NCI-H1436 (cell line): ENCODE data around the gene SLIT3.

Experiments
- DNase-seq: peaks from one replicate; lab custom pipeline; 2025; lab: John Stamatoyannopoulos, UW

The SLIT3 gene

DNA sequence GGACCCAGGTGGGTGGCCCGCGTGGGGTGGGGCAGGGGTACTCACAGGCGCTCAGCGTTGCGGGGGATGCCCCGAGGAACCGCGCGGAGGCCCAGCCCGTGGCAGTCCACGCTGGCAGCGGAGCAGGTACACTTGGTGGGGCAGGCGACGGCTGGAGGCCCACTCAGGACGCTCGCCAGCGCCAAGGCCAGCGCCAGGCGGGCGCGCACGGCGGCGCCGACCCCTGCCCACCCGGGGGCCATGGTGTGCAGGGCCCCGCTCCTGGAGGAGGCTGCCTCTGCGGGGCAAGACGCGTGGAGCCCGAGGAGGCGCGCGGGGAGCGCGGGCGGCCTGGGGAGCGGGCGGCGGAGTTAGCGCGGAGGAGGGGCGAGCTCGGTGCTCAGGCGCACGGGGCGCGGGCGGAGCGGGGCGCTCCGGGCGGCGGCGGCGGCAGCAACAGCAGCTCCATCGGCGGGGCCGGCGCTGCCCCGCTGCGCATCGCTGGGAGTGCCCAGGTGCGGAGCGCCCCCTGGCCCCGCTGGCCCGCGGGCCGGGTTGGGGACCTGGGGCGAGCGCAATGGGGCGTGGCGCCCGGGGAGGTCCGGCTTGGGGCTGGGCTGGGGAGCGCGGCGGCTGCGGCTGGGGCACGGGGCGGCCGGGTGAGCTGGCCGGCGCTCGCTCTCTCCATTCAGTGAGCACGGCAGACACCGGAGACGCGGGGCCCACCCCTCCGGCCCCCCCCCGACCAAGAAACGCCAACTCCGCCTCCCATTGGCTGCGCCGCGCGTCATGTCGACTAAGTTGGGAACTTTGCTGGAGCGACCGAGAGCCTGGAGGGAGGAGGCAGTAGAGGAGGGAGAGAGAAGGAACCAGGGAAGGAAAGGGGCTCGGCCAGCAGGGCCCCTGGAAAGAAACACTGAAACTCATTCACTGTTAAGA is at the start of gene SLIT3:
TSS of gene SLIT3 (minus strand) at position 672 of the 918 bp plus-strand sequence. CDS start at position 242, 430 bp downstream.
- DNase-seq, result no peak

DNA sequence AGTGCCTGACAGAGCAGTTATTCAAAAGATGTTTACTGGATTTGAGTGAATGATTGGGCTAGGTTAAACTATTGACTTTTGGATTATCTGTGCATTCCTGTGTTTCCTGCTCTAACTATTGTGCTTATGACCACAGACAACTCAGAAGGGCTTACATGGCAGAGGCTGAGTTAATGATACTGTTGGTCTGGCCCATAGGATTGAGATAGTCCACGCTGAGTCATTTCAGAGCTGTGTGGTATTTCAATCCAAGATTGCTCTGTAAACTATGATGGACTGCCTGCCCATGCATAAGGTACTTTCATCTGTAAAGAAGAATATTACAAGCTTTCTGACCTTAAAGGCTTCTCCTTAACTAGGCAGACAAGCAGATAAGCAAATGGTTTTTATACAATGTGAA is 49.1 kb upstream of the SLIT3 start:
- no peak for DNase-seq

DNA sequence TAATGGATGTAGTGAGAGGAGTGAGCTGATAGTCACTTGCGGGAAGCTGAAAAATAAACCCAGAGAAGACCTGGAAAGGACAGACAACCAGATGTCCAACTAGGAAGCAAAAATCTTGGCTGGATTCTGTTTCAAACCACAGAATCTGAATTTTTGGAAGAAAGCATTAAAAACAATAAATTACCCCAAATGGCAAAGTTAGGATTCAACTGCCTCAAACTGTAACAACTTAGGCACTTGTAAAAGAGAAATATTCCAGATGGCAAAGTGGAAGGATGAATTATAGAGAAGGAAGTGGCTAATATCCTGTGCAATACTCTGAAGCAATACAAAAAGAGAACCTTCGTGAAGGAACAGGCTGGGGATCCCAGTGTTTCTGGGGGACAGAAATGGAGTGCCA is 46.8 kb upstream of the SLIT3 start:
- no peak for DNase-seq

DNA sequence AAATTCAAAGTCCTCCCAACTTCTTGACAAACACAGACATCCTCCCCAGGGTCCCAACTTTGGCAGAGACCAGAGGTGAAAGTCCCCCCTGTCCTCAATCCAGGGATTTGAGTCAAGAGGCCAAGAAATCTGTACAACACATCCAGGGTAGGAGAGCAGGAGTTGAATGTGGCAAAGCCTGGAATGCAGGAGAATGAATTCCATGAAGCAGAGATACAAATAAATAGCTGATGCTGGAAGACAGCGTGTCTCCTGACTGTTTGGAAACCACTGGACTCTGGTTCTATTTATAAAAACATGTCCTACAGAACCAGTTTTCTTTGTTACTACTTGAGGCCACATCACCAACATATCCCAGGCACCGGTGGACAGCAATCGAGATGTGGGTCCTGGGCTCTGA is 43.7 kb upstream of the SLIT3 start:
- DNase-seq, result no peak

DNA sequence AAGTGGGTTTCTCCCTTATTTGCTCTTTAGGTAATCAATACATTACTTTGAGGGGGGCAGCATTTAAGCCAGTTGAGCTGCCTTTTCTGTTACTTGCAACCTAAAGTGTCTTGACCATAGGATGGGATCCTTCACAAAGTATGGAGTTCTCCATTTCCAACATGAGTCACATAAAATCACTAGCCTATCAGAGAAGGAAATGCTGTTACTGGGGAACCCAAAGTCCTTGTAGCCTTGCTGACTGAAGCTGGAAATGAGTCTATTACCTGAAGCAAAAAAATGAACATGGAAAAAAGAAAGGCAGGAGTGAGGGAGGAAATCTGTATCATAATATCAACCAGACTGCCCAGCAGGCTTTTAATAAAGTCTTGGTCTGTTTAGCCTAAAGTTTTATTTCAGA is 42.8 kb upstream of the SLIT3 start:
- DNase-seq, result no peak

DNA sequence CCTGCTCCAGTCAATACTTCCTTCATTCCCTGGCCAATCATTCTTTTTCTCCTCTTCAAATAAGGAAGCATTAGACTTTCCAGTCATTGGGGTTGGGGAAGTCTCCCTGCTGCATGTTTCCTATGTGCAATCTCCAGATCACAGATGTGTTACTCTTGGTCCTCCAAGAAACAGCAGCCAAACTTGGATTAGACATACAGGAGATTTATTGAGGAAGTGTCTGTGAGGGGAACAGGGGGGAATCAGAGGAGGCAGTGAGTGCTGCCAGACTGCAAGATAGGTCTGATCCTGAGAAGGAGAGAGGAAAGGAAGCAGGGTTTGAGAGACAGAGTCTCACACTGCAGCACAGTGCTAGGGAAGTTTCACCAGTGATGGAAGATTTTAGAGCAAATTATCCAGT is 40.6 kb upstream of the SLIT3 start:
- DNase-seq, result no peak

DNA sequence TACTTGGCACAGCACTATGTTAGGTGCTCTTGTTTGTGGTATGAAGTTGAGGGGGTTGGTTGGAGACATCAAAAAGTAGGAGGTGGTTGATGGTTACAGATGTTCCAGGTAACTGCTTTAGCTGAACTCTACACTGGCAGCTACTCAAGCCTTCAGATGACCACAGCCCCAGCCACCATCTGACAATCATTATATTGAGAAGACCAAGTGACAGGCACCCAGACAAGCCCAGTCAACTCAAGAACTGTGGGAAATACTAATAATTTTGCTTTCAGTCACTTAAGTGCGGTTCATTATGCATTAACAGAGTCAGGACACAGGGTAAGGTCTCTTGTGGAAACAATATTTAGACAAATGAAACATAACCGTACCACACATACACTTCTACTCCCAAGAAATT is 38.9 kb upstream of the SLIT3 start:
- DNase-seq, result no peak

DNA sequence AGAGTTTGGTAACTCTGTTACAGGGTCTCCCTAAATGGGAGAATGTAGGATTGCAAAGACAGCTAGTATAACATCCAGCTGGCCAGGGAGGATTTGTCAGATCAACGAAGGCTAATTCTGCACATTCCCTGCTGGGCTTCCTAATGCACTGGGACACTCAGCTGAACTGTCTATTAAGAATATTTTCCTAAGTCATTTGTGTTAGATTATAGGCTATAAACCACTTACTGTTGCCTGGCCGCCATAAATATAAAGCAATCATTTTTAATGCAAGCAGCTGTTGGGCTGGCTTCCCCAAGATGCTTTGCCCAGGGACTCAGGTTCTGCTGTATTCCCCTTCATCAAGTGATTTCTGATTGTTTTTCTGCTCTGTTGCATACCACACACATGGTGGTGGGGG is 35.3 kb upstream of the SLIT3 start:
- no peak for DNase-seq

DNA sequence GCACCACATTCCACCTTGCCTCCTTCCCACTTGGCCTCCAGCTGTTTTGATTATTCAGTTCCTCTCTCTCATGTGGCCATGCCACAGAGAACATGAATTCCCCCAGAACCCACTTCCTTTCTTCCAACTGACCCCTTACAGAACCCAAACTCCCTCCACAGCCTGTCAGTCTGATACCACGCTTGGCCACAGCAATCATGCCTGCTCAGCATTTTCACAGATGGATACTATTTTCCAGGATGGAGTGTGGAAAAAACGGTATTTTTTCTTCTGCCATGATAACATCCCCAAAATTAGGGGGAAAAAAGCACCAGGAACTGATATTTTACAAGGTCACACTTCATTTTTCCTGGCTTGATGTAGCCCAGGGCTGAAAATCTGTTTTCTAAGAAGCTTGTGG is 34.9 kb upstream of the SLIT3 start:
- DNase-seq, result no peak

DNA sequence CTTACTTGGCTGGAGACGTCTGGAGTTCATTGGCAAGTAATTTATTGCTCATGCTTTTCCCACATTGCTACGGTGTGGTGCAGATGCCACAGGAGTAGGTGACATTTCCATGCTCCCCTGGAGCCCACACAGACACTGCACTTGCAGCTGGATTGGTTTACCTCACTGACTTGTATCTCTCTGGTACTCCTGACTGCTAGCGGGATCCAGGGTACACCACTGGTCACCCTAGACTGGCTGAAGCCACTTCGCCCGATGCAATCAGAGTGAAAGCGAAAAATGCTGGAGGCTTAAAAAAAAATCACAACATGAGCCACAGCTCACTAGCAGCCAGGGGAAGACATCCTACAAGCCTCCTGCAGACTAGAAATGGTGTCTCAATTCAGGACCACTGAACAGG is 32.6 kb upstream of the SLIT3 start:
- no peak for DNase-seq

DNA sequence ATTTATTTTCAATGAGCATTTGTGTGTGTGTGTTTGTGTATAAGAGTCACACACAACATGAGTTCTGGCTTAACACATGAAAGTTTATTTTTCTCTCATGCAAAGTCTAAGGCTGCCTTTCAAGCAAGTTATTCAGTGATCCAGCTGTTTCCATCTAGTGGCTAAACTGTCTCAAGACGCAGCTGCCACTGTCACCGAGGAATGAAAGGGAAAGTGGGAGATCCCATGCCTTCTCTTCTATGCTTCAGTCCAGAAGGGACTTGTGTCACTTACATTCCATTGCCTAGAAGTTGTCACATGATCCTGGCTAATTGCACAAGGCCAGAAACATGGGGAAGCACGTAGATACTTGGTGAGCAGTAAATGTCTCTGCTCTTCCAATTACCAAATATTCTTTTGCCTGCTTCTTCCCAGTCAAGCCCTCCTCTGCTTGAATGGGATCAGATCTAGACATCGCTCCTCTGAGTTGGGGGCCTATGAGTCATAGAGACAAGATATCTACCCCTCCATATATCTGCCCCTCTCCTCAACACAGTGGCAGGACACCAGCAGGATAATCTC is 30.4 kb upstream of the SLIT3 start:
- DNase-seq, result no peak

DNA sequence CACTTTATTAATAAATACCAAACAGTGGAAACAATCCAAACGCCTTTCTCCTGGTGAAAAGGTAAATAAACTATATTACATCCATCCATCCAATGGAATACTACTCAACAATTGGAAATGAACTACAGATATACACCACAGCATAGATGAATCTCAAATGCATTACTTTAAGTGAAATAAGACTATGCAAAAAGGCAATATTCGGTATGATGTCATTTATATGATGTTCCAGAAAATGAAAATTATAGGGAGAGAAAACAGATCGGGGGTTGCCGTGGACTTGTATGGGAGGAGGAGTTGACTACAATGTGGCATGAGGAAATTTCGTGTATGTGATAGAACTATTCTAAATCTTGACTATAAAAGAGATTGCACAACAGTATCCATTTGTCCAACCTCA is 27.5 kb upstream of the SLIT3 start:
- DNase-seq, result no peak

DNA sequence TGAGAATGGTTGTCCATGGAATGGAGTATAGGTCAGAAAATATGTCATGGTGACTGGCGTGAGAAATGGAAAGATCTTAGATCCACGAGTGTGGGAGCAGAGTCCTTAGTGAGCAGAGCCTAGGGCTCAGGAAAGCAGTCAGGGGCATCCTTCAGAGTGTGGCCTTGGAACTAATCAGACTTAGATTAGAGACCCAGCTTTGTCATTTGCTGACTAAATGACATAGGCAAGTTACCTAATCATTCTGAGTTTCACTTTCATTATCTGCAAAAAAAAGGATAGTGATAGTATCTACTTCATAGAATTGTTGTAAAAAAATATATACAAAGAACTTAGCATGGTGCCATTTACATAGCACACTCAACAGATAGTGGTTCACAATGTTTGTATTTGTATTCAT is 24.3 kb upstream of the SLIT3 start:
- DNase-seq, result no peak

DNA sequence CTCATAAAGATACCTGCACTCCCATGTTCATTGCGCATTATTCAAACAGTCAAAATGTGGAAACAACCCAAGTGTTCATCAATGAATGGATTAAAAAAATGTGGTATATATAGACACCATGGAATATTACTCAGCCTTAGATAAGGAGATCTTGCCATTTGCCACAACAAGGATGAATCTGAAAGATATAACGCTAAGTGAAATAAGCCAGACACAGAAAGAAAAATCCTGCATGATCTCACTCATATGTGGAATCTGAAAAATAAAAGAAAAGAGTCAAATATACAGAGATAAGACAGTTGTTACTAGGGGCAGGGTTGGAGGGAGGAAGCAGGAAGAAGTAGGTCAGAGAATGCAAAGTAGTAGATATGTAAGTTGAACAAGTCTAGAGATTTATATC is 17.6 kb upstream of the SLIT3 start:
- DNase-seq, result no peak

DNA sequence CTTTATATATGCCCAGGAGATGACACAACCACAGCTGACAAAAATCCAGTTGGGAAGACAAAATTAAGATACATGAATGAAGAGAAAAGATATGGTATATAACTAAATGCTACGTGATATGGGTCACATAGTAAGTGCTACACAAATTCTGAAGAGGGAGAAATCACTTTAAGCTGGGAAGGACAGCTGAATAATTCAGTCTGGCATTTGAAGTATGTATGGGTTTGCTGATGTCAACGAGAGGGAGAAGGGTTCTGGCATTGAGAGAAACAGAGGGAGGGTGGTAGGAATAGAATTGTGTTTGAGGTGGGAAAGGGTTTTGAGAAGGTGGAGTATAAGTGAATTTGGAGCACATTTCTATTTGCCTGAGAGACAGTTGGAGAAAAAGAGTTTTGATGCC is 6.7 kb upstream of the SLIT3 start:
- DNase-seq, result no peak

DNA sequence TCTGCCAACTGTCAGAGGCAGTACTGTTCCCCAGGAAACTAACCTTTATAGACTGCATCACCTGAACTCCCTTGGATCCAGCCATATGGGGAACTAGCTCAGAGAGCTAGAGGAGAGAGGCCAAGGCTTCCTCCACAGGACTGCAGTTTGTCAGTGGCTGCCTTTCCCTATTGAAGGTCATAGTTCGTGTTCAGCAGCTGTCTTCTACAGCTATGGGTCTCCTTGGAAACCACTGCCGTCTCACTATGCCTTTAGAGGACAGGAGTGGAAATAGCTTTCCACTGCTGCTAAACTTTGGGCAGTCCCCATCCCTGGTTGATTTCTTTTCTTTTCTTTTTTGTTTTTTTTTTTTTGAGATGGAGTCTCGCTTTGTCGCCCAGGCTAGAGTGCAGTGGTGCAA is 4.4 kb upstream of the SLIT3 start:
- no peak for DNase-seq

DNA sequence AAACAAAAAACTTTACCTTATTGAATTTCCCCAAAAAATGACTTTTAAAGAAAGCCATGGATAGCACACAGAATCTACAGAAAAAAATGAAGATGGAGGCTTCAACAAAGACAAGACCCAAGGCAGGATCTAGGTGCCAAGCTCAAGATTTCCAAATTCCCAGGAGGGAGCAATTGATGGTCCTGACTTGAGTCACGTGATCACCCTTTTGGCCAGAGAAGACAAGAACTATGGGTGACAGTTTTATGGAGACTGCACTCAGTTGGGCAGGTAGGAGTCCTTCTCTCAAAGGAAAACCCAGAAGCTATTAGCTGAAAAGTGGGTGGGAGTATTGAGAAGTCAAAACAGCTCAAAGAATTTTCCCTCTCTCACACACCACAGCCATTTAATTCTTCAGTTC is 3.2 kb upstream of the SLIT3 start:
- no peak for DNase-seq

DNA sequence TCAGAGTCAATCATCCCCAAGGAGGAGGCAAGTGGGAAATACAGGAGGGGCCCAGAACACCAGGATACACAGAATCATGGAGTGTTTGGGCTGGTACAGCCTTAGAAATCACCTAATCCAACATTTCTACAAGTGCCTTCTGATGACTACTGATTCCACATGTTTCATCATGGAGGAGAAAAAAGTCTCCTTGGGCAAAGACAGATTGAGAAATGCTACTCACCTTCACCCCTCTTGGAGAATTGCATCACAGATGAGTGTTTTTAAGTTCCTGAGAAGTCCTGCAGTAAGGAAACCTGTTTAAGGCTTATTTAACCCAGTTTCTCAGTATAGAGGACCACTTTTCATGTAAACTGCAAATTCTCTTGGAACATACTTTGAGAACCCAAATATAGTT is 2.2 kb upstream of the SLIT3 start:
- no peak for DNase-seq

DNA sequence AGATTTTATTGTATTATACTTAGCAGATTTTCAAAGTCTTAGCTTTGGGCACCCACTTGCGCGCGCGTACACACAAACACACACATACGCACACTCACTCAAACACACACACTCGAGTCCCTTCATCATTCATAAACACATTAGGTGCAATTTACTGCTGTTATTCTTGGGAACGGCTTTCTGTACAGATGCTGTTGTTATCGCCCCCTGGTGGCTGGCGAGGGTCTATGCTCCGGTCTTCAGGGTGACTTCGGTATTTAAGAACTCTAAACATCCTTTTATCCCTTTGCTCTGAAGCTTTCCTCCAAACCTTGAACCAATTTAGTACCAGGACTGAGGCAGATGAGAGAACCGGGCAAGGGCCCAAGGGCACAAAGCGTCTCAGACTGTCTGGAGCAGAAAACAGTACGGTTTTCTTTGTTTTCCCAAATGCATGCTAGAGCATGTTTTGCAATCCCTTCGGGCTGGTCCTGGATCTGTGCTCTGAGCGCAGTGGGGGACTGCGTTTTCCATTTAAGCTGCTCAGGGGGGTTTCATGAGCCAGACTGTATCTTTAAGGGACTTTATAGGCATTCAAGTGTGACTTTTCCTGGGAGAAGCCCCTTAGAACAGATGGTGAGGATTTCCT is 1.7 kb upstream of the SLIT3 start:
- no peak for DNase-seq

DNA sequence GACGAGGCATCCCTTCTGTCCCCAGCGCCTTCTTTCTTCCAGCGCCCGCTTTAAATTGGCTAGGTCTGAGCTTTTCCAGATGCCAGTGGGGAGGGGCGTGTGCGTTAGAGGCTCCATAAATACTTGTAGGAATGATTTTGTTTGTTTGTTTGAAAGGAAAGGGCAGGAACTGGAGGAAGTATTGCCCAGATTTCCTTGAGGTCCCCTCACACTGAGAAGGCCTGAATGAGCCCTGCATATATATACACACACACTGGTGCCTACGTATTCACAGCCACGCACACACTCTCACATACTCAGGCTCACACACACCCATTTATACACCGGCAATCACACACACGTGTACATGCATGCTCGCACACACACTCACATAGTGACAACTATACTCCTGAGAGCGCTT is 1.0 kb upstream of the SLIT3 start:
- DNase-seq, result no peak

DNA sequence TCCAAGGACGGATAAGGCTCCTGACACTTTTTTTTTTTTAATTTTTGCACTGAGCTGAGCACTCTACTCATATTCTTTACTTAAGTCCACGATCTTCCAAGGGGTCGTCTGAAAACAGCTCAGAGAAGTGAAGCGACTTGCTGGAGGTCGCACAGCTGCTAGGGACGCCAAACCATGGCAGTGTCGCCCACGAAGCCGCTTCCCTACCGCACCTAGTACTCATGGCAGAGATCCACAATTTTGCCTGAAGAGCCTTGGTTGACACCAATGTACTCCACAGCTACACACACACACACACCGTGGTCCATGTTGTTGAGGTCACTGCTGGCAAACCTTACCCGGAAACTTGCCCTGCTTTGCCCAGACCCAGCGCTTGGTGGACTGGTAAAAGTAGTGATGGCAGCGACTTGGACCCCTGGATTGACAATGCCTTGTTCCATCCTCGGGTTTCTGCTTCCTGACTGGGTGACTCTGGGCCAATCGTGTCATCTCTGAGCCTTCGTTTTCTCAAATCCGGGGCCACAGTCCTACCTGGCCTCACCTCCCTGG is 521 bp upstream of the SLIT3 start:
- DNase-seq, result no peak

DNA sequence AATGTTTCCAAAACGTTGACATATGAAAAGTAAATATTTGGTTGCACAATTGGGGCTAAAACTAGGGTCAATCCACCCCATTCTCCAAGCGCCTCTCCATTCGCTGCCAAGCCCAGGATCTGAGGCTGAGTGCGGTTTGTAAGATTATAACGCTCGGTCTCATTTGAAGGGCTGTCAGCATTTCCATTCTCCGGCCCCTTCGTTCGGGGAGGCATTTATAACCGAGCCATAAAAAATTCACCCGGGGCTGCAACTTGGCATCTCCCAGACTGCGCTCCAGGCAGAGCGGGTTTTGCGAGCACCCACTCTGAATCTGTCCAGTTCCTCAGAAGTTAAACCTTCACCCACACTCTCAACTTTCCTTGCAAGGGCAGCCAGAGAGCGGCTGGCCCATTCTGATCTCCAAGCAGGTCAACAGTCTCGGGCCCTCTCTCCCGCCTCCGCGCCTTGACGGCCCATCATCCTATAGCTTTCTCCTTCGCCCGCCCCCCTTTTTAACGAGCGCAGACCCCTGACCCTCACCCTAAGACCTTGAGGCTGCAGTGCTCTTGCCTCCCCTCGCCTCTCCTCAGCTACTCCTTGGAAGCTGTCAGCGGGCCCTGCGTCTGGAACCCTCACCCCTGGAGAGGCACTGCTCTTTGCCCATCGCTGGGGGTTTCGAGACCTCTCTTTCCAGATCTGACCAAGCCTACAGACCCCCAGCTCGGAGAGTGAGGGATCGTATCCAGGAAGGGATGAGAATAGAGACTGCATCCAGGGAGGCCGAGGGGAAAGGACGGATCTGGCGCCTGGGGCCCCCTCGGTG is 1.1 kb downstream of the SLIT3 start:
- DNase-seq, result no peak
